Muscle of arm (tissue), 12 donors: ENCODE measurements around the gene ALDH4A1. TPM values are rescaled to one million over a fixed set of nuclear protein-coding genes. Genes with fewer than 3 reads are reported as not detected.
"Not testable (repeated sequence)": the region's sequence is repeated elsewhere in the genome, so short reads cannot be mapped to it uniquely, and the experiment has no call there.

ENCODE experiments used
- DNase-seq: peaks from one replicate; pipeline ENCODE4 v3.0.0-alpha.2; 2013
- polyA plus RNA-seq, 12 donors: library from polyadenylated mRNA; unstranded; fragments of 120-200 nt; gene quantifications; one replicate each; pipeline ENCODE4 v1.2.1, GENCODE V29; 2013; ENCODE audit not compliant: insufficient read length in 12 of 12

ALDH4A1 gene
- polyA plus RNA-seq, 12 donors: 7.0 to 15.3 (median 12.7) TPM; not detected in 1

GRCh38 chr1:18858070-18858688, 44.2 kb downstream of the ALDH4A1 start:
- no peak for DNase-seq

DNA sequence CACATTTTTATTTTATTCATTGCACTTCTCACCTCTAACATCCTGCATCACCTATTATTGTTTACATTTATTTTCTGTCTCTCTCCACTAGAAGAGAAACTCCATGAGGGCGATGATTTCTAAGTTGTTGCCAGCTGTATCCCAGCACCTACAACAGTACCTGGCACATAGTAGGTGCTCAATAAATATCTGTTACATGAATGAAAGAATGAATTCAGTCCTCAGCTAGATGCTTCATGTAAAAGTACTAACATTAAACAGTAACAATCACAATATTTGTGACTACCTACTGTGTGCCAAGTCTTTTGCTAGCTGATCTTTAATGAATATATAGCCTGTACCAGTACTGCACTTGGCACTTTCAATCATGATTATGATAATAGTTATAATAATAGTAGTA, 45.9 kb downstream of the ALDH4A1 start:
- DNase-seq: no peak

DNA sequence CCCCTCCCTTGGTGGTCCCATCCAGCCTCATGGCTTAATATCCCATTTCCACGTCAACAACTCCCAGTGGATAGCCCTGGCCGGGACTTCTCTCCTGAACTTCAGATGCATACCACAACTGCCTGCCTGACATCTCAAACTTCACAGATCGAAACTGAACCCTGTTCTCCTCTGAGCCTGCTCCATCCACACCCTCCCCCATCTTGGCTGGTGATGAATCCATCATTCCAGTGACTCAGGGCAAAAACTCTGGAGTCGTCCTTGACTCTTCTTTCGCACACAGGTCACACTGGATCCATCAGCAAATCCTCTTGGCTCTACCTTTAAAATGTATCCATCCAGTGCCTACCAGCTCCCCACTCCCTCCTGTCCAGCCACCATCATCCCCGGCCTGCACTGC, 46.8 kb downstream of the ALDH4A1 start:
- DNase-seq: no peak

DNA sequence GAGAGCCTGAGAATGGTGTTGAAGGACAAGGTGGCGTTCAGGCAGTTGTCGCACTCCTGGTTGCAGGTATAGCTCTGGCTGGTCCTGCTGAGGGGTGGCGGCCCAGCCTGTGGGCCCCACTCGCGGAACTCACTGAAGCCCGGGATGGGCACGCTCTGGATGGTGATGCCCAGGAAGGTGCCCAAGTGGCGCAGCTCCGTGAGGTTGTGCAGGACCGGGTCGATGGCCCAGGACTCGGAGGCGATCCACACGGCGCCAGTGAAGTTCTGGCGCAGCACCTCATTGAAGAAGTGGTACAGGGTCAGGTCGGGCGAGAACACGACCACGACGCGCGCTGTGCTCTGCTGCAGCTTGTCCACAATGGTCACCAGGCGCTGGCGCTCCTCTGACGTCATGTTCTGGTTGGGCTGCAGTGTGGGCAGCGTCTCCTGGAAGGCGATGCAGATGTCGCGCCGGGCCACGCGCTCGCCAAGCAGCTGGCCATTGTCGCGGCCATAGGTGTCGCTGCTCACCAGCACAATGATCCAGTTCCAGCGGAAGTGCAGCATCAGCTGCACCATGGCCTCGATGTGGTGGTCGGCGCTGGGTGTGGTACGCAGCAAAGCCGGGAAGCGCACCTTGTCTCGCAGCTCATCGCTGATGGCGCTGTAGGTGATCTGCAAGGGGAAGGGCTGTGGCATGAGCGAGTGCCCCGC, 47.9 kb downstream of the ALDH4A1 start:
- DNase-seq: no peak

GRCh38 chr1:18852501-18852900, 49.9 kb downstream of the ALDH4A1 start:
- DNase-seq: no peak

- DNase-seq: peak; percentile 48
Observed at GRCh38 chr1:18849261-18849711, 53.1 kb downstream of the ALDH4A1 start.

GRCh38 chr1:18847723-18848122, 54.6 kb downstream of the ALDH4A1 start:
- not testable (repeated sequence) for DNase-seq

- DNase-seq: no peak
Observed at GRCh38 chr1:18840145-18840544, 62.2 kb downstream of the ALDH4A1 start.

DNA sequence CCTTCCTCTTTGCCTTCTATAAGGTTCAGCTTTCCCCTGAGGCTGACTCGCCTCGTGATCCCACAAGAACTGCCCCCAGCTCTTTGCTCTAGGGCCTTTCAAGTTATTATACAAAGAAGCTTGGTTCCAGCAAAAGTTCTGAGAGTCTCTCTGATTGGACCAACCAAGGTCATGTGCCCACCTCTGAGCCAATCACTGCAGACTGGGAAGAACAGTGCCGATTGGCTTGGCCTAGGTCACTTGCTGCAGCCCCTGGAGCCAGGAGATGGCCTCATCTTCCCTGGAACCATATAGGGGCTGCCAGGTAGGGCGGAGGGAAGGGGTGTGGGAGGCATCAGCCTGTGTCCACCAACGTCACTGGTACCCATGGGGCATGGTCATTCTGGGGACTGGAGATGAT, 65.7 kb downstream of the ALDH4A1 start:
- DNase-seq: no peak

DNA sequence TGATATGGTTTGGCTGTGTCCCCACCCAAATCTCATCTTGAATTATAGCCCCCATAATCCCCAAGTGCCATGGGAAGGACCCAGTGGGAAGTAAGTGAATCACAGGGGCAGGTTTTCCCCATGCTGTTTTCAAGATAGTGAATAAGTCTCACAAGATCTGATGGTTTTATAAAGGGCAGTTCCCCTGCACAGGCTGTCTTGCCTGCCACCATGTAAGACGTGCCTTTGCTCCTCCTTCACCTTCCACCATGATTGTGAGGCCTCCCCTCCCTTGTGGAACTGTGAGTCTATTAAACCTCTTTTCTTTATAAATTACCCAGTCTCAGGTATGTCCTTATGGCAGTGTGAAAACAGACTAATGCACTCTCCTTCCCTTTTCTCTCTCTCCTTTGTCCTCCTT, 70.0 kb downstream of the ALDH4A1 start:
- not testable (repeated sequence) for DNase-seq

GRCh38 chr1:18831656-18832055, 70.7 kb downstream of the ALDH4A1 start:
- DNase-seq: no peak

- DNase-seq: no peak
Observed at GRCh38 chr1:18830596-18830995, 71.8 kb downstream of the ALDH4A1 start.

DNA sequence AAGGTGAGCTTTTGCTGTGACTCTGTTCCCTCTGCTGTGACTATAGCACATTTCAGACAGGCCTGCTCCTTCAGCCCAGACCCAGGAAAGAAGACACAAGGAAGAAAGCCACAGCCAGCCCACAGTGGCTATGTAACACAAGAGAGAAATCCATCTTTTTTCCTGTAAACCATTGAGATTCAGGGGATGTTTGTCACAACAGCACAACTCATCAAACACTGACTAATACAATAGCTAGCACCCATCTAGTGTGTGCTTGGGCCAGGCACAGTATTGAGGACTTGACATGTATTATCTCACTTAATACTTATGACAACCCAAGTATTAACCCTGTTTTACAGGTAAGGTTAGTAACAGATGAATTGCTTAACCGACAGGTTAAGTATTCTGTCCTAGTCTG, 72.7 kb downstream of the ALDH4A1 start:
- no peak for DNase-seq

DNA sequence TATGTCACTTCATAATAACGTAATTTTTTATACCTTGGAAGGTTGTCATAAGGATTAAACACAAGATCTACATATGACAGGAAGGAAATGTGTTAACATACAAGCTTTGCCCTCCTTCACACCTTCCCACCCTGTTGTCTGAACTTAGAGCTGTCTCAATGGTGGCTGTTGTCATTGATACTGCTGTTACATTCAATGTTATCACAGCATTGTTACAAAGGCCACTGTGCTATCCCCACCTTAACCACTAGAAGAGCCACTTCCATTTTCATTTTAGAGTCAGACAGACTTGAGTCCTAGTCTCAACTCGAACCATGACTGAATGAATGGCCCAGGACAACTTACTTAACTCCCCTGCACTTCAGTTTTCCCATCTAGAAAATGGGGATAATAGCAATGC, 74.1 kb downstream of the ALDH4A1 start:
- no peak for DNase-seq

- no peak for DNase-seq
Observed at GRCh38 chr1:18823438-18823837, 78.9 kb downstream of the ALDH4A1 start.

Other genes with a start within 250 kb of the ALDH4A1 start
- not detected for gene TAS1R2, start 42.9 kb downstream of the ALDH4A1 start, polyA plus RNA-seq
- 10 to 100 TPM in 2 of 12 donors, 1 to 10 TPM in 9, not detected in 1; 3.6 to 27.6 (median 5.3) TPM for gene IFFO2, start 54.1 kb upstream of the ALDH4A1 start, polyA plus RNA-seq